HG03469 (cell line): ENCODE data around the gene ERFL.

Experiments used
- ATAC-seq: cut with Tn5 transposase; IDR thresholded peaks from one replicate; pipeline ENCODE4 v1.9.1; 2021; ENCODE audit warnings: mild to moderate bottlenecking, moderate library complexity, moderate number of reproducible peaks; ENCODE audit not compliant: unreplicated experiment

ERFL gene

DNA sequence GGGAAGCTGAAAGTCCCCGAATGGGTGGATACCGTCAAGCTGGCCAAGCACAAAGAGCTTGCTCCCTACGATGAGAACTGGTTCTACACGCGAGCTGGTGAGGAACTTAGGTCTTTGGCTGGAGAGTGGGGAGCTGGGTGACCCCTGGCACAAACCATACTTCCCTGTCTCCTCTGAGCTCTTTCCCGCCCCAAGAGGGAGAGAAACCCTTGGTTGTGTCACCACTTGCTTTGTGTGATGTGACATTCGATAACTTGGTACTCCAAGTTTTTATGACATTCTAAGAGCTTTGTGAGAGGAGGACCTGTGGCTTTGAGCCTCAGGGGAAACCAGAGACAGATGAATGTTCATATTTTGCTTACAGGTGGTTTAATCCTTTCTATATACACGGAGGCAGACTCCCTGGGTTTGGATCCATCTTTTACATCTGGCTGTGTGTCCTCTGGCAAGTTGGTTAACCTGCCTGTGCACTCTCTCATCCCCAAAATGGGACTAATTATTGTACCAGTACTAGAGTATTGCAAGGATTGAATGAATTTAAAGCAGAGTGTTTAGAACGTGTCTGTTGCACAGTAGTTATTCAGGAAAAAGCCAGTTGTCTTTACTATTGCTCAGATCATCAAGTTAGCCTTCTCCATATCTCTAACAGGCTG lies 67.0 kb downstream of the ERFL start:
- no peak for ATAC-seq

DNA sequence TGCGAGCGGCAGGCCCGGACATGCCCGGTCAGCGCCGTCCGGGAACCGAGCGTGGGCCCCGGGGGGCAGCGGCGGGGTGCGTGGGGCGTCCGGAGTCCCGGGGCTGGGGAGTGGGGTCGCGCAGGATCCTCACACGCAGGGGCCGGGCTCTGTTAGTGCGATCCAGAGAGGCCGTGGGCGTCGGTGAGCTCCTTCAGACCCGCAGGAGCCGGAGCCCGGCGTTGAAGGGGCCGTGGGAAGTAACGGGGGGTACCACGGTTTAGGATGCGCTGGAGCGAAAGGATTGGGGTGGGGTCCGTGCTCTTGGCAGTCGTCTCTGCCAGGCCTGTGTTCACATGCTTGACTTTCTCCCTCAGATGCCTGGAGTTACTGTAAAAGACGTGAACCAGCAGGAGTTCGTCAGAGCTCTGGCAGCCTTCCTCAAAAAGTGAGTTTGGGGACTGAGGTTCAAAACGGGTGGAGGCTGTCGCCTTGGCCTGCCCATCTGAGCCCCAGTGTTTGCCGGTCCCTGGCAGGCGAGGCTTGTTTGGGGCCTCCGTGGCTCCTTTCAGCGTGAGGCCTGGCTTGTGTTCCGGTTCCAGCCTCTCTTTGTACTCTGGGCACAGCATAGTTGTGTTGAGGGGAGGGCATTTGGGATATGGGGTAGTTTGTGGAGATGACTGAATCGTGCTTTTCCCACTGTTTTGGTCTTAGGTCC lies 67.7 kb downstream of the ERFL start:
- ATAC-seq, result no peak

DNA sequence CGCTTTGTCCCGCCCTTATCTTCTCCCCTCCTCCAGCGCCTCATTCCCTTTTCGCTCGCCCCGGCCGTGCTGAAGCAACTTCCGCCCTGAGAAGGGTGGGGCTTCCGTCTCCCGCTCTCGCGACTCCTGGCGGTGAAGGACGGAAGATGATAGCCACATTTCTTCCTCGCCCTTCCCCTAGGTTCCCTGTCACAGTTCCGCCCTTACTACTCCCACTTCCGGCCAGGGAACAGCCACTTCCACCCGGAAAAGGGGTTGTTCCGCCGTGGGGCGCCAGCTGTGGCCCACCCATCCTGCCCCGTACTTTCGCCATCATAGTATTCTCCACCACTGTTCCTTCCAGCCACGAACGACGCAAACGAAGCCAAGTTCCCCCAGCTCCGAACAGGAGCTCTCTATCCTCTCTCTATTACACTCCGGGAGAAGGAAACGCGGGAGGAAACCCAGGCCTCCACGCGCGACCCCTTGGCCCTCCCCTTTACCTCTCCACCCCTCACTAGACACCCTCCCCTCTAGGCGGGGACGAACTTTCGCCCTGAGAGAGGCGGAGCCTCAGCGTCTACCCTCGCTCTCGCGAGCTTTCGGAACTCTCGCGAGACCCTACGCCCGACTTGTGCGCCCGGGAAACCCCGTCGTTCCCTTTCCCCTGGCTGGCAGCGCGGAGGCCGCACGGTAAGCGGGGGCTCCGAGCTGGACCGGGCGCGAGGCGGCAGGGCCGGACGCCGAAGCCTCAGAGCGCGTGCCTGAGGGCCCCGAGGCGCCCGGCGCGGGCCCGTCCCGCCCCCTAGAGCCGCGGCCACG lies 68.4 kb downstream of the ERFL start, which contains the start of gene RPS19:
TSS of gene RPS19 (plus strand) at position 638 of the 801 bp plus-strand sequence. CDS start 520 bp downstream, outside the sequence.
- ATAC-seq, result peak; percentile 65

DNA sequence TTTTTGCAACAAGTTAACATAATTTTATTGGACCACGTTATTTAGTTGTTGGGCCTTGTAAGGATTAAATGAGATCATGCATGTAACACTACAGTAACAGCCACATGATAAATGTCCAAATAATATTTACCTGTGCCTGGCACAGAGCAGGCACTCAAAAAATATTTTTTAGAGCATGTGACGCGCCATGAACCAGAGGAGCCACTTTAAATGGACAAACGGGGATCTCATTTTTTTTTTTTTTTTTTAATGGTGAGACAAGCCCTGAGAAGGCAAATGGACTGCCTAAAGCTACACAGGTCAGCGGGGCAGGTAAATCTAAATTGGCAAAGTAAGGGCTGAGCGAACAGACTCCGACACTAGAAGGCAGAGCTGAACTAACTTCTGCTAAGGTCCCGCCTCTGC lies 69.0 kb downstream of the ERFL start:
- ATAC-seq, result no peak
